ENCODE measurements around the gene CETN3.

The CETN3 gene

GRCh38 chr5:90409318-90410177 lies at the start of gene CETN3:
CETN3 (minus strand) TSS chr5:90409756; CDS start chr5:90409661, 95 bp downstream.
- TF ChIP-seq CTCF (conservative IDR thresholded peaks at IDR 0.05; ENCODE audit: low read depth, low read length), result no peak
- peak; percentile 98 for DNase-seq (ENCODE audit: low read depth)
- H3K4me3 ChIP-seq (ENCODE audit: low read depth, low read length), result peak within 1 kb of the TSS; percentile 84

GRCh38 chr5:90446961-90447360 lies 37.4 kb upstream of the CETN3 start:
- DNase-seq (ENCODE audit: low read depth), result peak; percentile 83
- no peak overlapping the region for H3K4me3 ChIP-seq (ENCODE audit: low read depth, low read length)
- TF ChIP-seq CTCF (conservative IDR thresholded peaks at IDR 0.05; ENCODE audit: low read depth, low read length), result no peak

- no peak overlapping the region for H3K4me3 ChIP-seq (ENCODE audit: low read depth, low read length)
- no peak for TF ChIP-seq CTCF (conservative IDR thresholded peaks at IDR 0.05; ENCODE audit: low read depth, low read length)
- DNase-seq (ENCODE audit: low read depth), result no peak
These were observed 31.1 kb upstream of the CETN3 start for GRCh38 chr5:90440644-90441043.

GRCh38 chr5:90438100-90438499 lies 28.5 kb upstream of the CETN3 start:
- no peak for TF ChIP-seq CTCF (conservative IDR thresholded peaks at IDR 0.05; ENCODE audit: low read depth, low read length)
- no peak overlapping the region for H3K4me3 ChIP-seq (ENCODE audit: low read depth, low read length)
- DNase-seq (ENCODE audit: low read depth), result peak; percentile 28

- H3K4me3 ChIP-seq (ENCODE audit: low read depth, low read length), result no peak overlapping the region
- no peak for DNase-seq (ENCODE audit: low read depth)
- no peak for TF ChIP-seq CTCF (conservative IDR thresholded peaks at IDR 0.05; ENCODE audit: low read depth, low read length)
These were observed 28.1 kb upstream of the CETN3 start for GRCh38 chr5:90437663-90438062.

- DNase-seq (ENCODE audit: low read depth), result peak; percentile 74
- peak; percentile 89 for TF ChIP-seq CTCF (conservative IDR thresholded peaks at IDR 0.05; ENCODE audit: low read depth, low read length)
- no peak overlapping the region for H3K4me3 ChIP-seq (ENCODE audit: low read depth, low read length)
These were observed 24.7 kb upstream of the CETN3 start for GRCh38 chr5:90434116-90434714.
